Endometrial microvascular endothelial cells (primary cell): Measurements from ENCODE around the gene DSCAML1. TPM values are rescaled to one million over a fixed set of nuclear protein-coding genes. Genes with fewer than 3 reads are reported as not detected.

Experiments
- in situ Hi-C: cut with HindIII; loops from 2 replicates; pipeline ENCODE4 v1.10.0; 2017; ENCODE audit warnings: low sequenced_read_pairs, low pct_unique_long_range_greater_than_20kb; ENCODE audit errors: inconsistent ontology term
- total RNA-seq: library from RNA; depleted of rRNA; stranded (reverse); fragments of >200 nt; gene quantifications from one replicate; pipeline ENCODE4 v1.2.3, GENCODE V29; 2015; ENCODE audit errors: inconsistent ontology term

Gene DSCAML1
- total RNA-seq, 1 donor from 2014 or later, result not detected

DNA sequence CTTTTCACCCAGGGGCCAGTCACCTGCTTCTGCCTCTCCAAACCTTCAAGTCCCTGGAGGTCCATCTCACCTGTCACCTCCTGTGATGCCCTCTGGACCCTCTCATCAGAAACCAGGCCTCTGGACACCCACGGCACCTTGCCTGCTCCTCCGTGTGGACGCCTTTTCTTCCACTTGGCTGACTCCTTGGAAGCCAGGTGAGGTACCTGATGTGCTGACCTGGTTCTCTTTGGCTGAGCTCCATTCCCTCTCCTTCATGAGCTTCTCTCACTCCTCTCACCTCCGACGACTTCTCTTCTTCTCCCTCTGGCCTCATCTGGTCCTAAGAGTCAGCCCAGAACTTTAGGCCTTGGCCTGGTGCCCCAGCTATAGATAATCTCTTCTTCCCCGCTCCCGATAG, 370.1 kb downstream of the DSCAML1 start:
- in situ Hi-C loops, result no loop called here

- in situ Hi-C loops, result no loop called here
These were observed 370.7 kb downstream of the DSCAML1 start for GRCh38 chr11:117426297-117426685.

- in situ Hi-C loops, result no loop called here
These were observed 371.2 kb downstream of the DSCAML1 start for GRCh38 chr11:117425679-117426296.

- in situ Hi-C loops, result no loop called here
These were observed 372.2 kb downstream of the DSCAML1 start for GRCh38 chr11:117424781-117425180.

GRCh38 chr11:117423046-117423575, 373.9 kb downstream of the DSCAML1 start:
- in situ Hi-C loops, result no loop called here

- in situ Hi-C loops, result no loop called here
These were observed 375.5 kb downstream of the DSCAML1 start for GRCh38 chr11:117421476-117421875.

- in situ Hi-C loops, result no loop called here
These were observed 376.0 kb downstream of the DSCAML1 start for GRCh38 chr11:117421041-117421440.

DNA sequence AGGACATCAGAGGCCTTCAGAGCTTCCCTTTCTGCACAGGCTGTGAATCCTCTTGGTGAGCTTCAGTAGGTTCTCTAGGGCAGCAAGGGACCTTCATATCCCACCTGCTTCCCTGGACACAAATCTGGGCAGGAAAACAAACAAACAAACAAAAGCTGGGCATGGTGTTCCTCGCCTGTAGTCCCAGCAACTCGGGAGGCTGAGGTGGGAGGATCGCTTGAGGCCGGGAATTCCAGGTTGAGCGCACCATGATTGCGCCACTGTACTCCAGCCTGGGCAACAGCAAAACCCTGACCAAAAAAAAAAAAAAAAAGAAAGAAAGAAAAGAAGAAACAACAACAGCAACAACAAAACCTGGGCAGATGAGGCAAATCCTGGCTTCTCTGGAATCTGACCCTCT, 376.4 kb downstream of the DSCAML1 start:
- in situ Hi-C loops, result no loop called here

GRCh38 chr11:117420143-117420485, 376.9 kb downstream of the DSCAML1 start:
- in situ Hi-C loops, result no loop called here

- in situ Hi-C loops, result no loop called here
These were observed 377.4 kb downstream of the DSCAML1 start for GRCh38 chr11:117419482-117420142.

GRCh38 chr11:117418737-117419481, 378.1 kb downstream of the DSCAML1 start:
- in situ Hi-C loops, result no loop called here

- in situ Hi-C loops, result no loop called here
These were observed 379.2 kb downstream of the DSCAML1 start for GRCh38 chr11:117417856-117418255.

GRCh38 chr11:117417342-117417741, 379.7 kb downstream of the DSCAML1 start:
- in situ Hi-C loops, result no loop called here

DNA sequence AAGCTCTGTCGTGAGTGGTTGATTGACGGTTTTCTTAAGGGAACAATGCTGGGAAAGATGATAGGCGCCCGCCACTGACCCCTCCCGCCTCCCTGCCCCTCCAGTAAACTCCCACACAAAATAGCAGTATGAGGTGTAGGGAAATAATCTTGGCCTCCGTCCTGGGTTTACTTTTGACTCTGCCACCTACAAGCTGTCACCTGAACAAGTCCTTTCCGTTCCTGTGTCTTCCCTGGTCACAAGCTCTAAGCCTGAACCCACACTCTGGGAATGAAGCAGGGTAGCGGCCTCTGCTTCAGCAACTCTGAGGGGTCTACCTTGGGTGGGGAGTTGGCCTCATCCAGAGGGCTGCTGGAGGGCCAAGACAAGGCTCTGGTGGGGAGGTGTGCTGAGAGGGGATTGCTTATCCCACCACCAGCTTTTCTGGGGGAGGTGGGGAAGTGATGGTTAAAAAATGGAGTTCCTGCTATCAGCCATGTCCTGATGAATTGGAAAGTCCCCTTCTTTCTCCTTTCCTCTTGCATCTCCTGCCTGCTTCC, 381.6 kb downstream of the DSCAML1 start:
- in situ Hi-C loops, result no loop called here

DNA sequence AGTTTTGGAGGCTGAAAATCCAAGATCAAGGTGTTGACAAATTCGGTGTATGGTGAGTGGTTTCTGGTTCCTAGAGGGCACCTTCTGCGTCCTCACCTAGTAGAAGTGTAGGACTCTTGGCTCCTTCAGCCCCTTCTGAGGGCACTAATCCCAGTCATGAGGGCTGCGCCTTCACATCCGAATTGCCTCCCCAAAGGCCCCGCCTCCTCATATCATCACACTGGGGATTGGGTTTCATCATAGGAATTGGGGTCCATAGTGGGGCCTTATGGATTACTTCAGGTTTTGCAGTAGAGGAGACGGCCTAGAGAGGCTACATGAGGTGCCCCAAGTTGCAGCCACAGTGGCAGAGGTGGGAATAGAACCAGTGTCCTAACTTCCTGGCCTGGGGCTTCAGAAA, 382.3 kb downstream of the DSCAML1 start:
- in situ Hi-C loops, result no loop called here

DNA sequence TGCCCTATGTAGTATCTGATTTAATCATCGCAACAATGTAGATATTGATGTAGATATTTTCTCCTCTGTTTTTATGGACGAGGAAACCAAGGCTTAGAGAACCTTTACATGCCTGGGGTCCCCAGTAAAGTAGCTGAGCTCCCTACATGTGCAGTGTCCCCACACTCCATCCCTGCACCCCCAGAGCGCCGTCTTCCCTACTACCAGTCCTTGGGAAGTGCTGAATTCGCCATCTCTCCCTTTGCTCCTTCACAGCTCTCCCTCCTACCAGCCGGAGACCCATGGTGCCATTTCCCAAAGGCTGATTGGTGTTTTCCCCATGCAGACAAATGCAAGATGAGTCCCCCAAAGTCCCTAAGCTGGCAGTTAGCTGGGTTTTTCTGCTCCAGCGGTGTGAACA, 383.4 kb downstream of the DSCAML1 start:
- in situ Hi-C loops, result no loop called here

GRCh38 chr11:117412653-117413275, 384.3 kb downstream of the DSCAML1 start:
- in situ Hi-C loops, result no loop called here

DNA sequence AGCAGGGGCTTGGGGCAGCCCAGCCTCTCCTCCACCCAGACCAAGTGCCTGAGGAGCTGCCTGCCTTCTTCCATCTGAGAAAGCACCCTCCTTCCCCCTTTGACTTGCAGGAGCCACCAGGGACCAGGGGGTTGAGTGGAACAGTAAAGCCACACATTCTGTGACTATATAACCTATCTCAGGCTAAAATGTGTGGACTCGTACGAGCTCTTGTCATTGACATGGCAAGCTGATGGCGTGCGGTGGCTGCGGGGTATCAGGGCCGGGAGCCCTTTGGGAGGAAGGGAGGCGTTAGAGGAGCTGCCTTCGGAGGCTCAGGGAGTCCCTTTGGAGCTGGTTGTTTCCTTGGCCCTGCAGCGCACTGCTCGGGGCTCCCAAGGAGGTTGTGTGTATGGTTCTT, 384.8 kb downstream of the DSCAML1 start:
- in situ Hi-C loops, result no loop called here

GRCh38 chr11:117411736-117412135, 385.3 kb downstream of the DSCAML1 start:
- in situ Hi-C loops, result no loop called here
